C4-2B (cell line): Measurements from ENCODE around the gene TSNAXIP1.

Experiments used
- CTCF ChIP-seq: fragments of 450-650 bp; conservative IDR thresholded peaks from 2 replicates; pipeline ENCODE4 v1.5.1; 2017; ENCODE audit warnings: mild to moderate bottlenecking
- ZFX ChIP-seq: fragments of 450-650 bp; IDR thresholded peaks from 2 replicates; pipeline ENCODE4 v1.6.1; 2017

- TF ChIP-seq ZFX (no peak), CTCF (no peak)
Observed at GRCh38 chr16:67774457-67774853, 32.2 kb upstream of the TSNAXIP1 start.
